IMR-90 (cell line): Measurements from ENCODE around the gene CENPS. TPM values are rescaled to one million over a fixed set of nuclear protein-coding genes. Genes with fewer than 3 reads are reported as not detected.
"Not testable (repeated sequence)": the region's sequence is repeated elsewhere in the genome, so short reads cannot be mapped to it uniquely, and the experiment has no call there.

ENCODE experiments used
- ATAC-seq: fragments of 200-7000 bp; cut with Tn5 transposase; 2 replicates; pipeline ENCODE4 v1.9.1; 2020; ENCODE audit warnings: low read depth, mild to moderate bottlenecking, moderate library complexity
- BruUV-seq: library from RNA; stranded (reverse); fragments of 400-500 nt; replicated peaks from 2 replicates; lab custom pipeline; 2021; lab: Mats Ljungman, UMichigan
- CTCF ChIA-PET: fragments of 300-600 bp; formaldehyde crosslinking; extraction: SDS; loops from one replicate; lab custom pipeline; 2021; ENCODE audit warnings: antibody characterized with exemption; lab: Yijun Ruan, JAX
- POLR2A ChIA-PET: fragments of 300-600 bp; sonication (Branson Sonifier 250); formaldehyde crosslinking; loops from one replicate; lab custom pipeline; 2022; ENCODE audit warnings: antibody characterized with exemption; ENCODE audit not compliant: unreplicated experiment; lab: Charles Lee
- DNase-seq: peaks from one replicate; pipeline ENCODE4 v3.0.0; 2013
- H2AFZ ChIP-seq: replicated peaks from 2 replicates; pipeline ENCODE3; 2013; ENCODE audit warnings: low read length, mild to moderate bottlenecking; ENCODE audit not compliant: poor library complexity
- H2AK5ac ChIP-seq: 2 replicates; pipeline ENCODE4 v1.6.1; 2013; ENCODE audit warnings: low read depth, low read length, inconsistent platforms
- H2AK9ac ChIP-seq: replicated peaks from 2 replicates; pipeline ENCODE3; 2013; ENCODE audit warnings: mild to moderate bottlenecking, low read depth, low read length, moderate library complexity; ENCODE audit not compliant: poor library complexity
- H2BK120ac ChIP-seq: 2 replicates; pipeline ENCODE4 v1.6.1; 2013; ENCODE audit warnings: low read depth, low read length, inconsistent platforms
- H2BK15ac ChIP-seq: 3 replicates; pipeline ENCODE4 v1.6.1; 2013; ENCODE audit warnings: low read depth, low read length, inconsistent platforms
- H2BK20ac ChIP-seq: 2 replicates; pipeline ENCODE4 v1.6.1; 2013; ENCODE audit warnings: low read depth, mild to moderate bottlenecking, inconsistent platforms, low read length, moderate library complexity
- H2BK5ac ChIP-seq: 2 replicates; pipeline ENCODE4 v1.6.1; 2013; ENCODE audit warnings: mild to moderate bottlenecking, low read depth, low read length, inconsistent platforms; ENCODE audit not compliant: poor library complexity, severe bottlenecking
- H3K14ac ChIP-seq: replicated peaks from 2 replicates; pipeline ENCODE4 v1.6.1; 2013; ENCODE audit warnings: low read depth, low read length, inconsistent platforms
- H3K18ac ChIP-seq: 2 replicates; pipeline ENCODE4 v1.6.1; 2013; ENCODE audit warnings: low read depth, low read length, control low read depth
- H3K23ac ChIP-seq: 2 replicates; pipeline ENCODE4 v1.6.1; 2013; ENCODE audit warnings: low read depth, low read length, inconsistent platforms
- H3K27ac ChIP-seq: 2 replicates; pipeline ENCODE4 v1.5.1; 2013; ENCODE audit warnings: mild to moderate bottlenecking, control low read depth, low read length; ENCODE audit not compliant: insufficient read depth
- H3K27me3 ChIP-seq: 2 replicates; pipeline ENCODE4 v1.6.1; 2013; ENCODE audit warnings: low read length; ENCODE audit not compliant: control insufficient read depth, insufficient read depth
- H3K36me3 ChIP-seq: 2 replicates; pipeline ENCODE4 v1.6.1; 2013; ENCODE audit warnings: low read length, mixed read lengths; ENCODE audit not compliant: control insufficient read depth, insufficient read depth
- H3K4ac ChIP-seq: 2 replicates; pipeline ENCODE4 v1.6.1; 2013; ENCODE audit warnings: low read depth, low read length, inconsistent platforms
- H3K4me1 ChIP-seq: 2 replicates; pipeline ENCODE4 v1.6.1; 2013; ENCODE audit warnings: low read length, mixed read lengths; ENCODE audit not compliant: control insufficient read depth, insufficient read depth
- H3K4me2 ChIP-seq: 2 replicates; pipeline ENCODE4 v1.6.1; 2013; ENCODE audit warnings: low read depth, mild to moderate bottlenecking, control low read depth, low read length, moderate library complexity
- H3K4me3 ChIP-seq: 2 replicates; pipeline ENCODE4 v1.5.1; 2013; ENCODE audit warnings: low read depth, mild to moderate bottlenecking, control low read depth, low read length, moderate library complexity; ENCODE audit not compliant: insufficient read depth
- H3K56ac ChIP-seq: 2 replicates; pipeline ENCODE4 v1.6.1; 2013; ENCODE audit warnings: low read length, inconsistent platforms; ENCODE audit not compliant: insufficient read depth; ENCODE audit errors: extremely low read depth
- H3K79me1 ChIP-seq, 2 experiments: 2 replicates each; pipeline ENCODE4 v1.6.1; 2013; ENCODE audit warnings: low read length in 2 of 2, inconsistent platforms in 1 of 2, low read depth in 1 of 2
- H3K9ac ChIP-seq: 2 replicates; pipeline ENCODE4 v1.6.1; 2013; ENCODE audit warnings: low read depth, low read length, control low read depth
- H3K9me1 ChIP-seq: 2 replicates; pipeline ENCODE4 v1.6.1; 2013; ENCODE audit warnings: low read length, inconsistent platforms; ENCODE audit not compliant: insufficient read depth
- H3K9me3 ChIP-seq: 2 replicates; pipeline ENCODE4 v1.6.1; 2013; ENCODE audit warnings: low read length; ENCODE audit not compliant: control insufficient read depth, insufficient read depth
- H4K20me1 ChIP-seq: 2 replicates; pipeline ENCODE4 v1.6.1; 2013; ENCODE audit warnings: low read length, inconsistent platforms; ENCODE audit not compliant: insufficient read depth
- H4K5ac ChIP-seq: 2 replicates; pipeline ENCODE4 v1.6.1; 2013; ENCODE audit warnings: mild to moderate bottlenecking, low read depth, low read length, control low read depth
- H4K8ac ChIP-seq, 2 experiments: 2 replicates each; pipeline ENCODE4 v1.6.1; 2013; ENCODE audit warnings: low read depth in 2 of 2, low read length in 2 of 2, control low read depth in 1 of 2, inconsistent platforms in 1 of 2
- H4K91ac ChIP-seq: 2 replicates; pipeline ENCODE4 v1.6.1; 2013; ENCODE audit warnings: low read depth, low read length, inconsistent platforms; ENCODE audit not compliant: insufficient read depth
- WGBS, 2 experiments: methylation state at CpG; one replicate each; pipeline versions ENCODE4 v1.1.5 to v1.1.7; 2013; ENCODE audit warnings: missing lambda C conversion rate in 2 of 2; ENCODE audit not compliant: insufficient read length in 1 of 2; ENCODE audit errors: extremely low coverage in 2 of 2; 5-methylcytosine and 5-hydroxymethylcytosine counted together
- dilution Hi-C: fragments of 300-500 bp; cut with HindIII; formaldehyde crosslinking; loops from one replicate; pipeline ENCODE4 v1.14.3; 2018; ENCODE audit warnings: low sequenced_read_pairs; ENCODE audit not compliant: unreplicated experiment
- in situ Hi-C: fragments of 300-500 bp; cut with MboI; formaldehyde crosslinking; loops from 3 replicates; pipeline ENCODE4 v1.14.3; 2019; ENCODE audit warnings: low sequenced_read_pairs, inconsistent platforms, mixed read lengths
- intact Hi-C: fragments of 100-400 bp; cut with micrococcal nuclease; formaldehyde crosslinking; loops from 2 replicates; pipeline ENCODE4 v1.10.0; 2022
- polyA plus RNA-seq, 3 experiments: library from polyadenylated mRNA; depleted of rRNA; stranded (reverse); fragments of >200 nt; gene quantifications; 2 replicates each; pipeline ENCODE4 v1.2.3, GENCODE V29; 2012; ENCODE audit warnings: low replicate concordance in 1 of 3
- total RNA-seq: library from RNA; depleted of rRNA; stranded (reverse); fragments of >200 nt; gene quantifications from 2 replicates; pipeline ENCODE4 v1.2.3, GENCODE V29; 2012

CENPS gene
- total and polyA plus RNA-seq, 2 of the 4 experiments (the other 2 are of a cell fraction): 9.9 to 12.3 TPM

DNA sequence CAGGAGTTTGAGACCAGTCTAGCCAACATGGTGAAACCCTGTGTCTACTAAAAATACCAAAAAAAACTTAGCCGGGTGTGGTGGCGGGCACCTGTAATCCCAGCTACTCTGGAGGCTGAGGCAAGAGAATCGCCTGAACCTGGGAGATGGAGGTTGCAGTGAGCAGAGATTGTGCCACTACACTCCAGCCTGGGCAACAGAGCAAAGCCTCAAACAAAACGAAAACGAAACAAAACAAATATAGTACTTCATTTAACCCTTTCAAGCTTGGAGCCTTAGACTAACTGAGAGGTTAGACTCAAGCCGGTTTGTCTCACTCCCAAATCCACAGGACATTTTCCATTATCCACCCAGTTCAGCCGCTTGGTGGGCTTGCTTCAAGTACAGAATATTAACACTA lies 27.2 kb downstream of the CENPS start:
- ATAC-seq, in situ Hi-C loops: not testable (repeated sequence)

More for the DNA sequence above, 27.2 kb downstream of the CENPS start:
- dilution Hi-C loops, H4K91ac ChIP-seq, H3K27me3 ChIP-seq, H3K4me1 ChIP-seq, H3K4me3 ChIP-seq, H3K18ac ChIP-seq, H3K79me1 ChIP-seq, CTCF ChIA-PET, H4K5ac ChIP-seq, H2AFZ ChIP-seq, H3K9ac ChIP-seq, H2AK5ac ChIP-seq, H4K20me1 ChIP-seq, intact Hi-C loops, H3K56ac ChIP-seq, H2BK20ac ChIP-seq, H2BK15ac ChIP-seq, H2AK9ac ChIP-seq, H3K27ac ChIP-seq, H3K9me3 ChIP-seq, H3K9me1 ChIP-seq, POLR2A ChIA-PET, H4K8ac ChIP-seq, H2BK120ac ChIP-seq, BruUV-seq, H3K14ac ChIP-seq, H3K4ac ChIP-seq, H2BK5ac ChIP-seq, H3K4me2 ChIP-seq, H3K23ac ChIP-seq, DNase-seq: not testable (repeated sequence)
- WGBS, 2 experiments: 39% methylated on average over 3 of the region's 7 CpGs; no CpG with 5 or more reads in 1 of the 2 experiments
- peaks cover 14% of the 10 kb centered on the region for H3K36me3 ChIP-seq
